IPS-18a (cell line): ENCODE data around the gene BRDT.
"Not testable (repeated sequence)": the region's sequence is repeated elsewhere in the genome, so short reads cannot be mapped to it uniquely, and the experiment has no call there.

Source experiments
- H3K27ac ChIP-seq: one replicate; pipeline ENCODE4 v1.5.1; 2013; ENCODE audit warnings: low read length
- H3K27me3 ChIP-seq: one replicate; pipeline ENCODE4 v1.6.1; 2013; ENCODE audit warnings: mild to moderate bottlenecking, low read length; ENCODE audit not compliant: control insufficient read depth, insufficient read depth
- H3K36me3 ChIP-seq: one replicate; pipeline ENCODE4 v1.6.1; 2013; ENCODE audit warnings: low read depth, low read length; ENCODE audit not compliant: control insufficient read depth
- H3K4me1 ChIP-seq: one replicate; pipeline ENCODE4 v1.6.1; 2013; ENCODE audit warnings: low read depth, low read length; ENCODE audit not compliant: control insufficient read depth
- H3K4me3 ChIP-seq: one replicate; pipeline ENCODE4 v1.5.1; 2013; ENCODE audit warnings: low read length
- H3K9ac ChIP-seq: one replicate; pipeline ENCODE4 v1.6.1; 2013; ENCODE audit warnings: mild to moderate bottlenecking, low read length, moderate library complexity
- H3K9me3 ChIP-seq: one replicate; pipeline ENCODE4 v1.6.1; 2013; ENCODE audit warnings: low read depth, low read length; ENCODE audit not compliant: control insufficient read depth

The BRDT gene

GRCh38 chr1:91997607-91998195 lies 48.5 kb downstream of the BRDT start:
- Histone ChIP-seq H3K36me3 (no peaks in the 10 kb centered on the region), H3K27ac (no peak overlapping the region), H3K4me1 (no peaks in the 10 kb centered on the region), H3K4me3 (no peak overlapping the region), H3K9me3 (no peaks in the 10 kb centered on the region), H3K27me3 (no peaks in the 10 kb centered on the region), H3K9ac (no peak overlapping the region)

GRCh38 chr1:92004129-92004528 lies 54.9 kb downstream of the BRDT start:
- no peaks in the 10 kb centered on the region for H3K4me1 ChIP-seq
- no peaks in the 10 kb centered on the region for H3K36me3 ChIP-seq
- no peaks in the 10 kb centered on the region for H3K9me3 ChIP-seq
- H3K27ac ChIP-seq = no peak overlapping the region
- H3K9ac ChIP-seq = no peak overlapping the region
- no peaks in the 10 kb centered on the region for H3K27me3 ChIP-seq
- no peak overlapping the region for H3K4me3 ChIP-seq

DNA sequence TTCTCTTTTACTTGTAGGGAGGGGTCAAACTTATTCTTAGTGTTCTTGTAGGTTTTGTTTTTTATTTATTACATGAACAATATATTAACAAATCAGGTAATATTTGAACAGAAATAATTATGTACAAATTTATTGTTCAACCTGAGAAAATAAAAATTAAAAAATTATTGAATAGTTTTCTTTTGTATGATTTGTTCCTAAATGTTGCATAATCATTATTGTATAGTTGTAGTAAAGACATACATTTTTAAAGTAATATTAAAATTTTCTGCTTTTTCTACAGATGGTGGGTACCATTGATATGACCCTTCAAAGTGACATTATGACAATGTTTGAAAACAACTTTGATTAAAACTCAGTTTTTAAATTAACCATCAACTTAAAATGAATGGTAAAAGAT lies 64.7 kb downstream of the BRDT start:
- Histone ChIP-seq H3K36me3 (no peaks in the 10 kb centered on the region), H3K27me3 (no peaks in the 10 kb centered on the region), H3K9me3 (no peaks in the 10 kb centered on the region), H3K9ac (no peak overlapping the region), H3K4me1 (no peaks in the 10 kb centered on the region), H3K4me3 (no peak overlapping the region), H3K27ac (no peak overlapping the region)

GRCh38 chr1:92016720-92017316 lies 67.6 kb downstream of the BRDT start:
- Histone ChIP-seq H3K4me1 (no peaks in the 10 kb centered on the region), H3K4me3 (no peak overlapping the region), H3K9me3 (no peaks in the 10 kb centered on the region), H3K9ac (no peak overlapping the region), H3K36me3 (no peaks in the 10 kb centered on the region), H3K27ac (no peak overlapping the region), H3K27me3 (no peaks in the 10 kb centered on the region)

GRCh38 chr1:92017656-92018055 lies 68.5 kb downstream of the BRDT start:
- Histone ChIP-seq H3K36me3 (no peaks in the 10 kb centered on the region), H3K27ac (no peak overlapping the region), H3K4me3 (no peak overlapping the region)

GRCh38 chr1:92026042-92026441 lies 76.8 kb downstream of the BRDT start:
- not testable (repeated sequence) for H3K4me1 ChIP-seq, H3K27ac ChIP-seq, H3K9me3 ChIP-seq, H3K9ac ChIP-seq, H3K36me3 ChIP-seq, H3K4me3 ChIP-seq
- H3K27me3 ChIP-seq = peaks cover 20% of the 10 kb centered on the region

More at GRCh38 chr1:92017656-92018055, 68.5 kb downstream of the BRDT start:
- Histone ChIP-seq H3K27me3 (no peaks in the 10 kb centered on the region), H3K4me1 (no peaks in the 10 kb centered on the region), H3K9me3 (no peaks in the 10 kb centered on the region), H3K9ac (no peak overlapping the region)

DNA sequence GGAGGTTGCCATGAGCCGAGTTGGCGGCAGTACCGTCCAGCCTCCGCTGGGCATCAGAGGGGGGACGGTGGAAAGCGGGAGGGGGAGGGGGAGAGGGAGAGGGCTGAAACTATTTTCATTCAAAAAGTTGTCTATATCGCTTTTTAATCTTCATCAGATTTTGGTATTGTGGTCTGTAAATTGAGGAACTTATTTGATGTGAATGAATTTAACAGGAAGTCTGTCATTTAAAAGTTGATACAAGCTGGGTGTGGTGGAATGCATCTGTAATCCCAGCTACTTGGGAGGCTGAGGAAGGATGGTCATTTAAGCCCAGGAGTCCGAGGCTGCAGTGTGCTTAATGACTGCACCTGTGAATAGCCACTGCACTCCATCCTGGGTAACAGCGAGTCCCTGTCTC lies 77.6 kb downstream of the BRDT start:
- Histone ChIP-seq H3K4me1 (peaks cover 8% of the 10 kb centered on the region), H3K9me3 (no peaks in the 10 kb centered on the region), H3K27ac (no peak overlapping the region), H3K9ac (no peak overlapping the region), H3K27me3 (peaks cover 20% of the 10 kb centered on the region), H3K4me3 (no peak overlapping the region), H3K36me3 (no peaks in the 10 kb centered on the region)

DNA sequence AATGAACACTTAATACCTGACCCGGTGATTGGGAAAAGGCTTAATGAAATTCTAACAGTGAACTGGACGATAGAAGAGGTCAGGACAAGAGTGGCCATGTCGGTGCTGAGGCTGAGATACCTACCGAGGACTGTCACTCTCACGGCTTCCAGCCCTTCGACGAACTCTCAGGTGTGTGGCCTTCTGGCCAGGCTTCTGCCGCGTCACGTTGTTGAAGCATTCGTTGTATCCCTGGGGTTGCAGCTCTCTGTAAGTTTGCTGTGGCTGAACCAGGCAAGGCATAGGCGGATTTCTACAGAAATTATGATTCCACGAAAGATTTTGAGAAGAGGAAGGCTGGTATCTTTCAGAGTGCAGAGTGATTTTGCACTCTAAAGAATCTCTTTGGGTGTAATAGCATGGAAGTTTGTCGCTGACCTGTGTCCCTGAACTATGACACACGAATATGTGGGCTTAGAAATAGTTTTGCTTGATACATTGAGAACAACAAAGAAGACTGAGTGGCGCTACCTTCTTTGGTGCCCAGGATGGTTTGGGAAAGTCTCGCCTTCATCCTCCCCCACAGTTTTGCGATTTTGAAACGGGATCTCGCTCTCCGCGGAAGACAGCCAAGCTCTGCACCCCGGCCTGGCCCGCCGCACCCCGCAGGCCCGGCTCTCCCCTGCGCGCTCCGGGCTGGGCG lies 80.2 kb downstream of the BRDT start:
- no peaks in the 10 kb centered on the region for H3K9me3 ChIP-seq
- peak overlapping the region; percentile 67 for H3K4me3 ChIP-seq
- no peak overlapping the region for H3K9ac ChIP-seq
- H3K27ac ChIP-seq = no peak overlapping the region
- H3K36me3 ChIP-seq = no peaks in the 10 kb centered on the region
- peaks cover 8% of the 10 kb centered on the region for H3K4me1 ChIP-seq
- peaks cover 20% of the 10 kb centered on the region for H3K27me3 ChIP-seq

DNA sequence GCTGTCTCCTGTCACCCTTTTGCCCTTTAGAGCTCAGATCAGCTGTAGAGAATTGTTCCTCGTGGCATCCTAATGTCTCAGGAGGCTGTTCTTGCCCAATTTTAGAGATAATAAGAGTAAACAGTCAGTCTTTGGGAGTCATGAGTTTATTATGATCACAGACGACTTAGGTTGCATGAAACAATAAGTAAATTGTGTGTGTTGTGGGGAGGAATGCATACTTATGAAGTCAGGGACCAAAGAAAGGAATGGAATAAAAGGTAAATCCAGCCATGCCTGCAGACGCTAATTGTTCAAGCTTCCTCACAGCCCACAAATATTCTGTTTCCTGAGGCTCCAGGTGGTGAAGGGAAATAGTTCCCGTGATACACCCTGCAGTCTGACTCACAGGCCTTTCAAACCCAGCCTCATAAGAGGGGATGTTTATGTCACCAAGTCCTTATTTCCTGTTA lies 81.5 kb downstream of the BRDT start:
- Histone ChIP-seq H3K27ac (no peak overlapping the region), H3K36me3 (no peaks in the 10 kb centered on the region), H3K27me3 (peaks cover 20% of the 10 kb centered on the region), H3K4me3 (peak overlapping the region; percentile 67), H3K4me1 (peaks cover 8% of the 10 kb centered on the region), H3K9ac (no peak overlapping the region), H3K9me3 (no peaks in the 10 kb centered on the region)

DNA sequence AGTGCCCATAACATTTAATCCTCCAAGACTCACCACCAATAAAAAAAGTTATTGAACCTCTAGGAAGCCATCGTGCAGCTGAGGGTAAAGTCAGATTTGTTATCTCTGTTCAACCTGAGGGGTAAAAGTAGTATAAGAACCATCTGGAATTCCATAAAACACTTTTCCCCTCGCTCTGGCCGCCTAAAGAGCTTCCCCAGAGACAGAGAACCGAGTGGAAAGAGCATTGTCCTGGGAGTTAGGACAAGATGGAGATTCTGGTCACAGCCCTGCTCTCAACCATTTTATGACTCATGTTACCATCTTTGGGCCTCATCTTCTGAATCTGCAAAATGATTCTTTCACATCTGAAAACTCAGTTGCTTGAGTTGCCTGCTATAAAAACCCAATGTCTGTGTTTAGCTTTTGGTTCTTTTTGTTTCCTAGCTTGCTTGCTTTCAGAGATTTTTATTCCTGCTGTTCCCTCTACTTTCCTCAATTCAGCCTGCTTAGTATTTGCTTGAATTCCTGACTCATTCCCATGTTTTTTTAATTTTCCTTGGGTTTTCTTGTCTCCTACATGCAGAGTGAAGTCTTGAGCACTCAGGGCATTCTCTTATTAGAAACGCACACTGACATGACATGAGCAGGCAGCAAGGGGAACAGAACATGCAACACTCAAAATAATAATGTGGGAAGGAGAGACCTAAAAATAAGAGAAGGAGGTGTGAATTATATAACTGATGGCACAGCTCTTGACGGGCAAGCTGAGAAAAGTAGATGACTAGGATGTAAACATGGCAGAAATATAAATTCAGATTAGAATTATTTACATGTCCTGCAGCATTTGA lies 82.3 kb downstream of the BRDT start:
- peaks cover 8% of the 10 kb centered on the region for H3K4me1 ChIP-seq
- H3K36me3 ChIP-seq = no peaks in the 10 kb centered on the region
- H3K9ac ChIP-seq = no peak overlapping the region
- H3K27ac ChIP-seq = no peak overlapping the region
- H3K9me3 ChIP-seq = no peaks in the 10 kb centered on the region
- peaks cover 20% of the 10 kb centered on the region for H3K27me3 ChIP-seq
- no peak overlapping the region for H3K4me3 ChIP-seq

DNA sequence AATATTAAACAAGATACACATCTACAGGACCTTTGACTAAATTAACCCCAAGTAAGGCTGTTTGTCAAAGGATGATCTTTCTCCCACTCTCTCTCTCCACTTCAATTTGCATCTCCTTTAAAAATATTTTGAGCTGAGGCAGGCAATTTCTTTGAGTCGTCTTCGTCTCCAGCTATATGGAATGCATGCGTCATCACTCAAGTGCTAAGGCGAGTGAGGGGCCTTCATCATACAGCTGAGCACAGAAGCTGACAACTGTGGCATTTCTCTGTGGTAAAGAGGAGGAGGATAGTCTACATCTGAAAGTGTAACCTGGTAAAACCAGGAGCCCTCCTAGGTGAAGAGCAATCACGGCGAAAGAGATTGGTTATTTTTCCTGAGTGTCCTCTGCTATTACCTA lies 88.2 kb downstream of the BRDT start:
- peaks cover 7% of the 10 kb centered on the region for H3K4me1 ChIP-seq
- H3K9me3 ChIP-seq = no peaks in the 10 kb centered on the region
- no peaks in the 10 kb centered on the region for H3K36me3 ChIP-seq
- no peak overlapping the region for H3K9ac ChIP-seq
- H3K4me3 ChIP-seq = no peak overlapping the region
- no peak overlapping the region for H3K27ac ChIP-seq
- no peaks in the 10 kb centered on the region for H3K27me3 ChIP-seq
